ENCODE measurements around the gene DLG1.
A peak's percentile ranks its signal among the peaks of the same experiment; 100 is the strongest.
"Not testable (repeated sequence)": the region's sequence is repeated elsewhere in the genome, so short reads cannot be mapped to it uniquely, and the experiment has no call there.

The DLG1 gene

DNA sequence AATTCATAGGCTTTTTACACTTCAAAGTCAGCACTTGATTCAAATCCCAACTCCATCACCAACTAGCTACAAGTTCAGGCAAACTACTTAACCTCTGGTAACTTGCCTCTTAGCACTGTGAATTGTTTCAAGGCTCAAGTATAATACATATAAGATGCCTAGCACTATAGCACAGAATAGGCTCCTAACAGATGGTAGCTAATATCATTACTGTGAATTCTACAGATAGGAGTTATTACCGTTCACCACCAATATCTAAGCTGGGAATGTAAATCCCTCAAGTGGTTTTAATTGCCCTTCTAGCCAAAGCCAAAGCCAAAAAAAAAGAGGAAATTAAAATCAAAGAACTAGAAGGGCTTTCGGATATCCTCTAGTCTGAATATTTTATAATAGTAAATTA, 15.4 kb downstream of the DLG1 start:
- DNase-seq: no peak

- no peak for DNase-seq
These were observed 16.6 kb downstream of the DLG1 start for GRCh38 chr3:197281849-197282248.

- no peak for DNase-seq
These were observed 18.3 kb downstream of the DLG1 start for GRCh38 chr3:197280156-197280555.

DNA sequence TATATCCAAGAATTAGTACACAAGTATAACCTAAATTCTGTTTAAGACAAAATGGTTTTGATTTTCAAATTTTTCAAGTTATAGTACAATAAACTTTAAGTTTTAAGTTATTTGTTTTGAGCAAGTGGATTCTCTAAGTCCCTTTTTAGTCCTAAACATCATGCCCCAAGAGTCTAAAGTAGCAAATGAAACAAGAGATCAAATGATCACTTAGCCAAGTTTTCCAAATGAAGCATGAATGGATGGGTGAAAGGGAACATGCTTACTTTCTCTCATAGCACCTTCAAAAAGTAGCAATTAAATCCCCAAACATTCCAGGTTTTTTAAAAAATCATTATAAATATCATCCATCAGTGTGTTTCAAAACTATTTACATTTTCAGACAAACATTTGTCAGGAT, 19.5 kb downstream of the DLG1 start:
- DNase-seq: no peak

GRCh38 chr3:197276808-197277207, 21.6 kb downstream of the DLG1 start:
- not testable (repeated sequence) for DNase-seq

GRCh38 chr3:197270558-197271317, 27.7 kb downstream of the DLG1 start:
- DNase-seq: no peak

- no peak for DNase-seq
These were observed 29.4 kb downstream of the DLG1 start for GRCh38 chr3:197269024-197269423.

DNA sequence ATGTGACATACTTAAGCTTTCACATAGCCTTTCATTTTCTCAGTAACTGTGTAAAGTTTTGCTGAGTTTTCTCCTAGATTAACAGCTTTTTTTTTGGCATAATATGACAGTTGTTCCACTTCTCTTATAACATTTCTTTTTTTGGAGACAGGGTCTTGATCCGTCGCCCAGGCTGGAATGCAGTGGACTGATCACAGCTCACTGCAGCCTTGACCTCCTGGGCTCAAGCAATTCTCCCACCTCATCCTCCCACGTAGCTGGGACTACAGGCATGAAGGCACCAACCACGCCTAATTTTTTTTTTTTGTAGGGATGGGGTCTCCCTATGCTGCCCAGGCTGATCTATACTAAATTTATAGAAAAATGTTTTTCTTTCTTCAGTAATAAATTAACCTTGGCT, 30.1 kb downstream of the DLG1 start:
- no peak for DNase-seq

- DNase-seq: no peak
These were observed 32.1 kb downstream of the DLG1 start for GRCh38 chr3:197266331-197266730.

GRCh38 chr3:197262709-197263108, 35.7 kb downstream of the DLG1 start:
- no peak for DNase-seq

DNA sequence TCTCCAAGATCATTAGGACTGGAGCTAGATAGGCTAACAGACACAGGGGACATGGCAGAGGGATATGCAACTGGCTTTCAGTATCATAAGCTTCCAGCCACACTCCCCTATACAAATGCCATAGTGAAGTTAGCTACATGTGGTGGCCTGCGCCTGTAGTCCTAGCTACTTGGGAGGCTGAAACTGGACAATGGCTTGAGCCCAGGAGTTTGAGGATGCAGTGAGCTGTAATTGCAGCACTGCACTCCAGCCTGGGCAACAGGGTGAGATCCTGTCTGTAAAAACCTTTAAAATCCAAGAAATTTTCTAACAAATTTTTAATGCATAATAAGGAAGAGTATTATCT, 37.3 kb downstream of the DLG1 start:
- no peak for DNase-seq

- no peak for DNase-seq
These were observed 37.8 kb downstream of the DLG1 start for GRCh38 chr3:197260491-197261163.

- no peak for DNase-seq
These were observed 39.3 kb downstream of the DLG1 start for GRCh38 chr3:197259096-197259495.

- no peak for DNase-seq
These were observed 40.1 kb downstream of the DLG1 start for GRCh38 chr3:197258168-197258755.

GRCh38 chr3:197257711-197258110, 40.7 kb downstream of the DLG1 start:
- DNase-seq: no peak

DNA sequence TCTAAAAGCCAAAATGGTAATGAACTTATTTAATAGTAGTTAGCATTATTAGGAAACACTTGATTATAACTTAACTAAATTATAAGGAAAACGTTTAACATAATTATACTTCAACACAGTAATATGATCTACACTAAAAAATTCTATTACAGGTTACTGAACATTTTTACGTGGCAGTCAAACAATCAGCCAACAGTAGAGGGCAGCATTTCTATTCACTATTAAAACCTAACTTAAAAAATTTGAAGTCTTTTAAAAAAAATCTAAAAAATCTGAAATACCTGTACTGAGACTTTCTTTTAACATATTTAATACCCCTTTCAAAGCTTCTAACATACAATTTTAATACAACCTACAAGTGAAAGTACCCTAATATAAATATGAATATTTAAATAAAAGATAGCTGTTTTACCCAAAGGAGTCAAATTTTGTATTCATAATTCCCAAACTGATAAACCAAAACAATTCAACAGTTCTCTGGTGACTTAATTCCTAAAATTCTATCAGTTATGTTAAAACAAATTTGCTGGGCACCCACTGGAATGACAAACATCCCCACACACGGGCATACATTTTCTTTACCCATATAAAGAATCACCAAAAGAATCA, 41.5 kb downstream of the DLG1 start:
- DNase-seq: peak; percentile 73 to 81

DNA sequence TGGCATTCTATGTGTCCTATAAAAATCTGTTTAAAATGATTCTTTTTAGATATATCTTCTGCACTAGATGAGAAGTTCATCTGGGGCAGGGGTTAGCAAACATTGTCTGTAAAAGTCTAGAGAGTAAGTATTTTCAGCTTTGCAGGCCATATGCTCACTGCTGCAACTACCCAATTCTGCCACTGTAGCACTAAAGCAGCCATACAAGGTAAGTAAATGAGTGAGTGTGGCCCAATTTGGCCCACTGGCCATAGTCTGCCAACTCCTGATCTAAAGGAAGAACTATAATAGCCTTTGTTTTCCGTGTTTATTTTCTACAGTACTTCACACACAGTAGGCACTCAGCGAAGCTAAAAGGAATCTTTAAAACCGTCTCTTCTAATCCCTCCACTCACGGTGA, 42.3 kb downstream of the DLG1 start:
- no peak for DNase-seq

DNA sequence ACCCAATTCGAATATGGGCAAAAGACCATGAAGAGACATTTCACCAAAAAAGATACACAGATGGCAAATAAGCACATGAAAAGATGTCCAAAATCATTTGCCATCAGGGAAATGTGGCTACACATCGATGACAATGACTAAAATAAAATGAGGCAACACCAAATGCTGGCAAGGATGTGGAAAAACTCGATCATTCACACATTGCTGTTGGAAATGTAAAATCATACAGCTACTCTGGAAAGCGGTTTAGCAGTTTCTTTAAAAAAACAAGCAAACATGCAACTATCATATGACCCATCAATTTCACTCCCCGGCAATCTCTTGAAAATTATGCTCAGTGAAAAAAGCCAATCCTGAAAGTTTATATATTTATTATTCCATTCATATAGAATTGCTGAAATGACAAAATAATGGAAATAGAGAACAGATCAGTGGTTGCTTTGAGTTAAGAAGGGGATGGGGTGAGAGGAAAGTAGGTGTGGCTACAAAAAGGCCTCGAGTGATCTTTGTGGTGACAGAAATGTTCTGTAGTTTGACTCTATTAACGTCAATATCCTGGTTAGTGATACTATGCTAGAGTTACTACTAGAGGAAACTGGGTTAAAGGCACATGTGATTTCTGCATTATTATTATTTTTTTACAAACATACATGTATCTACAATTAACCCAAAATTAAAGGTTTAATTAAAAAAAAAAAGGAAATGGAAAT, 45.0 kb downstream of the DLG1 start:
- DNase-seq: no peak

GRCh38 chr3:197249542-197249941, 48.9 kb downstream of the DLG1 start:
- DNase-seq: no peak

DNA sequence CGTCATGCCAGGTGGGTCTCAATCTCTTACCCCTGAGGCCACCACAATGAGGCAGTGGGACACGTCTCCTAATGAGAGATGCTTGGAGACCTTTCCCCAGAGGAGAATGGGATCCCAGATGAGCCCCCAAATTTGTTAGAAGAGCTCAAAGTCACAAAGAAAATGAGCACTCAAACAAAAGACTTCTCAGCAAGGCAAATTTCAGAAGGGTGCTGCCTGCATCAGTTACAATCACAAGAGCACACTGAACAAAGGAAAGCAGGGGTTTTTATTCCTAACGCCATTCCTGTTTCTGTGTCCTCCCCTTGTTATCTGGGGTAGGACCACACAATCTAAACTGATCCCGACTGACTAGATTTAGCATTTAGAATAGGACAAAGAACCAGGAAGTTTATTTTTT, 50.1 kb downstream of the DLG1 start:
- DNase-seq: no peak

DNA sequence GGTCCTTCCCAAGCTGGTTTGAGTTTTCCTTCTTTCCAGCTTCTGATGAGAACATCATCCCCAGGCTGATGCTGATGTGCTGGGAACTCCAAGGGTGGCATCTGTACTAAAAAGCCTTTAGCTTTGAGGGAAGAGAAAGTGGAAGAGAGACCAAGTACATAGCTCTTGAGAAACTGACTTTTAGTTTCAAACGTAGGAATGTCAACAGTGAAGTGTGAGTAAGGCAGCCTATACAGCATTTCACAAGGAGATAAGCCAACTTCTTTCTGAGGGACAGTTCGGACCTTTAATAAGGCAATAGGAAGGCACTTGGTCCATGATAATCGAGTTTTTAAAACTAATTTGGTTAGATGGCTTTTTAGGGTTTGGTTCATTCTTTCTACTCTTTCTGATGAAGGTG, 53.7 kb downstream of the DLG1 start:
- DNase-seq: no peak

DNA sequence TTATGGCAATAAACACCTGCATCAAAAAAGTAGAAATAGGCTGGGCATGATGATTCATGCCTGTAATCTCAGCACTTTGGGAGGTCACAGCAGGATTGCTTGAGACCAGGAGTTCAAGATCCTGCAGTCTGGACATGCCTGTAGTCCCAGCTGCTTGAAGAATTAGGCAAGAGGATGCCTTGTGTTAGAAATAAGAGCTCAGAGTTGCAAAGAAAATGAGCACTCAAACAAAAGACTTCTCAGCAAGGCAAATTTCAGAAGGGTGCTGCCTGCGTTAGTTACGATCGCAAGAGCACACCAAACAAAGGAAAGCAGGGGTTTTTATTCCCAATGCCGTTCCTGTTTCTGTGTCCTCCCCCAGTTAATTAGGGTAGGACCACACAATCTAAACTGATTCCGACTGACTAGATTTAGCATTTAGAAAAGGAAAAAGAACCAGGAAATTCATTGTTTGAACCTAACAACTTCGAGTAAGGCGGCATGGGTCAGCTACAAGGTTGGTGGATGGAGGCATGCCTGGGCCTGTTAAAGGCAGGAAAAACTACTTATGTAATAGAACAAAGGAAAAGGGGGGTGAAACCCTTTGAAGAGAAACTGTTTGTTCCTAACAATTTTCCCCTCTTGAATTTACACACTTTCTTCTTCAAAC, 55.5 kb downstream of the DLG1 start:
- no peak for DNase-seq

GRCh38 chr3:197241173-197241572, 57.2 kb downstream of the DLG1 start:
- no peak for DNase-seq
